GM12801 (cell line): ENCODE measurements around the gene EBNA1BP2.

ENCODE experiments used
- TF ChIP-seq, protein P1 (sequence below): IDR thresholded peaks from one replicate; pipeline ENCODE4 v1.5.1; 2011; ENCODE audit warnings: control low read depth; ENCODE audit not compliant: insufficient read length; ENCODE audit errors: extremely low read depth

The EBNA1BP2 gene

DNA sequence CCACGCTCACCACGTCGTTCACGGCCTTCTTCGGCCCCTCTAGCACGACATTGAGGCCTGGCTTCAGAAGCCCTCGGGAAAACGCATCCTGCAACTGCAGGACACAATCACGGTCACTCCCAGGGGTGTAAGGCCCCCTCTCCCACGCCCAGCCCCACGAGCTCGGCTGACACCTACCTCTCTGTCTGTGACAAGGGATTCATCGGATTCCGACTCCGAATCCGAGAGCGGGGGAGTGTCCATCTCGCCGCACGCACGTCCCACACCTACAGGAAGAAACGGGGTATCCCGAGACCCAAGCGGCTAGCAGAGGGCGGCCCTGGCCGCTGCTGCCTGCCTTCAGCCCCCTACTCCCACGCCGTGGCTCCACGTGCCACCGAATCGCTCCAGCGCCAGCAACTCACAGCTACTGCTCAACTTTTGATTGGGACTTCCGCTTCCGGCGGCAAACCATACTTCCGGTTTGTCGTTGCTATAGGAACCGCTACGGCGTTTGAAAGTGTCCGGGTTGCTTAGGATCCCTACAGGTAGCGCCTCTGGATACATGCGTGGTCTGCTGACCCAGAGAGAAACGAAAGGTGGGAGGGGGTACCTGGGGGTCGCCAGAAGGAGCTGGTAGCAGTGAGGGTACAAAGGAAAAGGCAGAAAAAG, at the start of gene EBNA1BP2, which contains the start of gene CFAP57:
TSS of gene EBNA1BP2 (minus strand) at position 415 of the 651 bp plus-strand sequence. CDS start at position 243, 172 bp downstream.
TSS of gene CFAP57 (plus strand) at position 455 of the 651 bp plus-strand sequence. CDS start 424 bp downstream, outside the sequence.
- TF ChIP-seq, protein P1, sequence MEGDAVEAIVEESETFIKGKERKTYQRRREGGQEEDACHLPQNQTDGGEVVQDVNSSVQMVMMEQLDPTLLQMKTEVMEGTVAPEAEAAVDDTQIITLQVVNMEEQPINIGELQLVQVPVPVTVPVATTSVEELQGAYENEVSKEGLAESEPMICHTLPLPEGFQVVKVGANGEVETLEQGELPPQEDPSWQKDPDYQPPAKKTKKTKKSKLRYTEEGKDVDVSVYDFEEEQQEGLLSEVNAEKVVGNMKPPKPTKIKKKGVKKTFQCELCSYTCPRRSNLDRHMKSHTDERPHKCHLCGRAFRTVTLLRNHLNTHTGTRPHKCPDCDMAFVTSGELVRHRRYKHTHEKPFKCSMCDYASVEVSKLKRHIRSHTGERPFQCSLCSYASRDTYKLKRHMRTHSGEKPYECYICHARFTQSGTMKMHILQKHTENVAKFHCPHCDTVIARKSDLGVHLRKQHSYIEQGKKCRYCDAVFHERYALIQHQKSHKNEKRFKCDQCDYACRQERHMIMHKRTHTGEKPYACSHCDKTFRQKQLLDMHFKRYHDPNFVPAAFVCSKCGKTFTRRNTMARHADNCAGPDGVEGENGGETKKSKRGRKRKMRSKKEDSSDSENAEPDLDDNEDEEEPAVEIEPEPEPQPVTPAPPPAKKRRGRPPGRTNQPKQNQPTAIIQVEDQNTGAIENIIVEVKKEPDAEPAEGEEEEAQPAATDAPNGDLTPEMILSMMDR = no peak

- TF ChIP-seq, protein P1 = no peak
Measured at GRCh38 chr1:43221797-43222196, 49.7 kb upstream of the EBNA1BP2 start.

DNA sequence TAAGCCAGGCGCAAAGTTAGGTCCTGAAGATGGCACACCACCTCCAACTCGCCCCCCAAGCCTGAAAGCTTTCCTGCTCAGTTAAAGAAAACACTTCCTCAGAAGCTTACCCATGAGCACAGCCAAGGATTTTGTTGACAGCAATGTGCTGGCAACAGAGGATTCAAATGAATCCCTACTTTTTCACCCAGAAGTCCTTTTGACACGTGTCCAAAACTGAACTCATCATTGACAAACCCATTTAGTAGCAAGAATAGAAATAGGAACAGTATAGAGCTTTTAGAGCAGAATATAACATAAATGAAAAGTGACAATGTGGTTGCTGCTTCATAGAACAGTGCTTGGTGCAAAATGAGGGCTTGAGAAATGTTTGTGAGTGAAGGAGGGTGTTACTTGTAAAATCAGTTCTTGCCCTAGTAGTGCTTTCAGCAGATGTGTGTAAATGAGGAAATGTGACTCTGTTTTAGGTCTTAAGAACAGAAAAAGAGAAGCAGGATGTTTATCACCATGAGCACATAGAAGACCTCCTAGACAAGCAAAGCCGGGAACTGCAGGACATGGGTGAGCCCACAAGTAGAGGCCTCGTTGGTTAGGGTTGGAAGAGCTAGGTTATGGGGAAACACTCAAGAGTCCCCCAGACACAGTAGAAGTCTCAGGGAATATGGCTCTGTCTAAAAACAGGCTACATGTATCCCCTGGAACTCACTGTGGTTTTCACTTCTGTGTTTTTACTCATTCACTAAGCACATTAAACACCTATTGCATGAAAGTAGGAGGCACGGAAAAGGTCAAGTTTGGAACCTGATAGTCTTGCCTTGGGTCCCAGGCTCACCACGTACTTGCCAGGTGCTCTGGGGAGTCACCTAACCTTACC, 49.1 kb upstream of the EBNA1BP2 start:
- TF ChIP-seq, protein P1 = no peak

DNA sequence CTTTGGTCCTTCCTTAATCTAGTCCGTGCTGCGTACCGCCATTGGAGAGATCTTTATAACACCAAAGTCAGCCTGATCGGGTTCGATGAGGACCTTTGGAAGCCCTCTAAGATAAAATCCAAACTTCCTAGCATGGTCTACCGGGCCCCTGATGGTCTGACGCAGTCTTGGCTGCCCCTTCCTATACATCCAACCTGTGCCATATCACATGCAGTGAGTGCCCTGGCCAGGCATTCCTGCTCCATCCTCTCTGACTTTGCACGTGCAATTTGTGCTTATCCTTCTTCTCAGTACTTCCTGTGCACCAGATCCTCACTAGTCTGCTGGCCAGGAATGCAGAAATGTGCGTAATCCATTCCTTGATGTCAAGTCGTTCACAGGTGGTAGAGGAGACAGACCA, 45.7 kb upstream of the EBNA1BP2 start:
- TF ChIP-seq, protein P1 = no peak

GRCh38 chr1:43214501-43215444, 42.7 kb upstream of the EBNA1BP2 start:
- TF ChIP-seq, protein P1 = no peak

- TF ChIP-seq, protein P1 = no peak
Measured at GRCh38 chr1:43207229-43207853, 35.3 kb upstream of the EBNA1BP2 start.
